H1 (cell line): ENCODE measurements around the gene ZNF316. TPM values are rescaled to one million over a fixed set of nuclear protein-coding genes. Genes with fewer than 3 reads are reported as not detected.

Experiments used
- CTCF ChIA-PET: fragments of 300-600 bp; sonication (Branson Sonifier 250); formaldehyde crosslinking; loops from one replicate; lab custom pipeline; 2021; ENCODE audit not compliant: partially characterized antibody; lab: Charles Lee
- POLR2A ChIA-PET: fragments of 300-600 bp; sonication (Branson Sonifier 250); formaldehyde crosslinking; loops from one replicate; lab custom pipeline; 2021; ENCODE audit warnings: inconsistent platforms; ENCODE audit not compliant: partially characterized antibody; lab: Charles Lee
- DNase-seq, 2 experiments: peaks; one replicate each; pipeline versions ENCODE4 v3.0.0 to v3.0.0-alpha.2; 2010 to 2022; ENCODE audit warnings: low spot score in 2 of 2, low read depth in 1 of 2, mixed read lengths in 1 of 2
- FAIRE-seq: peaks from 2 replicates; lab custom pipeline; 2011; peaks lifted over from hg19 to GRCh38; lab: Jason Lieb, UNC
- H2AFZ ChIP-seq: 2 replicates; pipeline ENCODE4 v1.8.1; 2012; ENCODE audit warnings: low read length, inconsistent platforms
- H2AK5ac ChIP-seq: 2 replicates; pipeline ENCODE4 v1.6.1; 2013; ENCODE audit warnings: low read depth, low read length
- H2BK120ac ChIP-seq: replicated peaks from 2 replicates; pipeline ENCODE3; 2013; ENCODE audit warnings: low read depth, low read length, inconsistent platforms
- H2BK12ac ChIP-seq: 2 replicates; pipeline ENCODE4 v1.6.1; 2013; ENCODE audit warnings: low read depth, low read length
- H2BK15ac ChIP-seq: 2 replicates; pipeline ENCODE4 v1.6.1; 2013; ENCODE audit warnings: low read length
- H2BK20ac ChIP-seq: 2 replicates; pipeline ENCODE4 v1.6.1; 2013; ENCODE audit warnings: low read length
- H2BK5ac ChIP-seq: 2 replicates; pipeline ENCODE4 v1.6.1; 2013; ENCODE audit warnings: low read depth, low read length
- H3K14ac ChIP-seq: 2 replicates; pipeline ENCODE4 v1.6.1; 2013; ENCODE audit warnings: inconsistent platforms; ENCODE audit not compliant: insufficient read length
- H3K18ac ChIP-seq: 2 replicates; pipeline ENCODE4 v1.6.1; 2013; ENCODE audit warnings: low read length; ENCODE audit errors: extremely low read depth
- H3K23ac ChIP-seq: 2 replicates; pipeline ENCODE4 v1.6.1; 2013; ENCODE audit warnings: inconsistent platforms; ENCODE audit not compliant: insufficient read length
- H3K23me2 ChIP-seq: 2 replicates; pipeline ENCODE4 v1.6.1; 2013; ENCODE audit warnings: low read depth, low read length
- H3K27ac ChIP-seq: 2 replicates; pipeline ENCODE4 v1.6.1; 2011; ENCODE audit warnings: low read depth, low read length, inconsistent platforms
- H3K27me3 ChIP-seq, 4 experiments: replicated peaks in 1 of 4; 1 replicate in 1 of 4; 2 replicates in 3 of 4; pipeline versions ENCODE4 v1.6.1 to v1.8.1; 2011 to 2013; ENCODE audit warnings: low read length in 3 of 4, mild to moderate bottlenecking in 3 of 4, inconsistent platforms in 2 of 4, mixed read lengths in 2 of 4, moderate library complexity in 1 of 4; ENCODE audit not compliant: control insufficient read depth in 3 of 4, insufficient read depth in 3 of 4; ENCODE audit errors: extremely low read depth in 1 of 4
- H3K36me3 ChIP-seq, 4 experiments: 2 replicates each; pipeline versions ENCODE4 v1.6.1 to v1.8.1; 2011 to 2013; ENCODE audit warnings: mild to moderate bottlenecking in 4 of 4, low read length in 3 of 4, moderate library complexity in 2 of 4, control low read depth in 1 of 4, inconsistent platforms in 1 of 4; ENCODE audit not compliant: insufficient read depth in 4 of 4, control insufficient read depth in 2 of 4
- H3K4ac ChIP-seq: replicated peaks from 2 replicates; pipeline ENCODE3; 2013; ENCODE audit warnings: low read length, low read depth, mixed read lengths, inconsistent platforms; ENCODE audit not compliant: insufficient read length
- H3K4me1 ChIP-seq, 4 experiments: replicated peaks in 1 of 4; 1 replicate in 1 of 4; 2 replicates in 3 of 4; pipeline versions ENCODE4 v1.6.1 to v1.8.1; 2011 to 2013; ENCODE audit warnings: low read length in 3 of 4, inconsistent platforms in 2 of 4, mixed read lengths in 1 of 4; ENCODE audit not compliant: insufficient read depth in 4 of 4, control insufficient read depth in 3 of 4
- H3K4me2 ChIP-seq, 2 experiments: 2 replicates each; pipeline versions ENCODE4 v1.6.1 to v1.8.1; 2011 to 2013; ENCODE audit warnings: low read depth in 2 of 2, low read length in 2 of 2, control low read depth in 1 of 2, inconsistent platforms in 1 of 2, mild to moderate bottlenecking in 1 of 2; ENCODE audit not compliant: insufficient read depth in 1 of 2
- H3K4me3 ChIP-seq, 4 experiments: fragments of 200-600, 300-600 bp in 1 of 4; sonication (generic), shearing (Covaris generic), sonication (Bioruptor Twin) in 1 of 4; 2 replicates each; pipeline versions ENCODE4 v1.5.1 to v1.8.1; 2011 to 2016; ENCODE audit warnings: low read length in 4 of 4, low read depth in 3 of 4, control low read depth in 2 of 4, inconsistent platforms in 2 of 4, mild to moderate bottlenecking in 2 of 4, mixed read lengths in 1 of 4, moderate library complexity in 1 of 4; ENCODE audit not compliant: insufficient read depth in 2 of 4; ENCODE audit errors: extremely low read depth in 1 of 4
- H3K56ac ChIP-seq: replicated peaks from 2 replicates; pipeline ENCODE3; 2013; ENCODE audit warnings: low read depth, mild to moderate bottlenecking, mixed read lengths, low read length, inconsistent platforms; ENCODE audit not compliant: insufficient read length
- H3K79me1 ChIP-seq: 2 replicates; pipeline ENCODE4 v1.6.1; 2013; ENCODE audit warnings: low read depth, low read length, control low read depth
- H3K79me2 ChIP-seq, 2 experiments: 2 replicates each; pipeline versions ENCODE4 v1.6.1 to v1.8.1; 2012 to 2013; ENCODE audit warnings: low read length in 2 of 2, mild to moderate bottlenecking in 2 of 2, inconsistent platforms in 1 of 2; ENCODE audit not compliant: insufficient read depth in 2 of 2, control insufficient read depth in 1 of 2
- H3K9ac ChIP-seq, 4 experiments: replicated peaks in 1 of 4; 1 replicate in 1 of 4; 2 replicates in 3 of 4; pipeline versions ENCODE4 v1.6.1 to v1.8.1; 2011 to 2013; ENCODE audit warnings: low read depth in 3 of 4, low read length in 3 of 4, control low read depth in 2 of 4, mild to moderate bottlenecking in 2 of 4, moderate library complexity in 2 of 4, inconsistent platforms in 1 of 4; ENCODE audit errors: extremely low read depth in 1 of 4
- H3K9me3 ChIP-seq, 2 experiments: 2 replicates each; pipeline versions ENCODE4 v1.6.1 to v1.8.1; 2012 to 2013; ENCODE audit warnings: mild to moderate bottlenecking in 2 of 2, moderate library complexity in 2 of 2, control low read depth in 1 of 2, inconsistent platforms in 1 of 2, low read depth in 1 of 2, low read length in 1 of 2, mixed read lengths in 1 of 2; ENCODE audit not compliant: insufficient read depth in 2 of 2
- H4K20me1 ChIP-seq, 2 experiments: replicated peaks in 1 of 2; 2 replicates each; pipeline versions ENCODE3 to v1.8.1; 2011 to 2013; ENCODE audit warnings: inconsistent platforms in 2 of 2, low read length in 2 of 2, mild to moderate bottlenecking in 1 of 2; ENCODE audit not compliant: insufficient read depth in 2 of 2, control insufficient read depth in 1 of 2
- H4K5ac ChIP-seq: 2 replicates; pipeline ENCODE4 v1.6.1; 2013; ENCODE audit warnings: low read length, low read depth, mixed read lengths, inconsistent platforms; ENCODE audit not compliant: insufficient read length
- H4K8ac ChIP-seq: 2 replicates; pipeline ENCODE4 v1.8.0; 2013; ENCODE audit warnings: mild to moderate bottlenecking, moderate library complexity, low read length, inconsistent platforms; ENCODE audit not compliant: insufficient read depth; ENCODE audit errors: extremely low read depth
- H4K91ac ChIP-seq: replicated peaks from 2 replicates; pipeline ENCODE3; 2013; ENCODE audit warnings: low read length, mixed read lengths, inconsistent platforms; ENCODE audit not compliant: insufficient read length
- RAD21 ChIP-seq, 2 experiments: IDR thresholded peaks in 1 of 2; conservative IDR thresholded peaks in 1 of 2; 2 replicates each; pipeline ENCODE4 v1.6.1; 2011; ENCODE audit warnings: low read depth in 2 of 2, low read length in 2 of 2, improper control_type of control experiment in 1 of 2, inconsistent platforms in 1 of 2, mild to moderate bottlenecking in 1 of 2, moderate library complexity in 1 of 2
- SIRT6 ChIP-seq: IDR thresholded peaks from one replicate; pipeline ENCODE4 v1.7.1; 2012; ENCODE audit warnings: low read length, inconsistent platforms
- SIX5 ChIP-seq: IDR thresholded peaks from 2 replicates; pipeline ENCODE4 v1.6.1; 2011; ENCODE audit warnings: mild to moderate bottlenecking, low read depth, low read length
- WGBS, 2 experiments: shearing (Covaris generic) in 1 of 2; methylation state at CpG; one replicate each; pipeline versions ENCODE4 v1.1.6 to v1.1.7; 2013 to 2015; ENCODE audit warnings: low lambda C conversion rate in 2 of 2, mixed read lengths in 2 of 2, inconsistent platforms in 1 of 2, low coverage in 1 of 2, missing lambda C conversion rate in 1 of 2; ENCODE audit not compliant: insufficient replicate concordance in 2 of 2, insufficient coverage in 1 of 2, insufficient read length in 1 of 2; ENCODE audit errors: extremely low coverage in 1 of 2, missing lambda C conversion rate in 1 of 2; 5-methylcytosine and 5-hydroxymethylcytosine counted together
- polyA plus RNA-seq, 7 experiments: library from polyadenylated mRNA; depleted of rRNA in 3 of 7; stranded (reverse) in 5 of 7; unstranded in 2 of 7; fragments of >200 nt in 5 of 7; fragments of 200-250 nt in 2 of 7; gene quantifications; 1 replicate in 5 of 7; 2 replicates in 1 of 7; 4 replicates in 1 of 7; pipeline versions ENCODE4 v1.2.1 to v1.2.3, GENCODE V29; 2011 to 2013; ENCODE audit warnings: missing spikeins in 2 of 7, mixed read lengths in 2 of 7
- total RNA-seq: library from RNA; stranded (reverse); fragmentation: NEBNext Ultra II Directional; extraction: Animal tissue kit (Norgen Biotek cat#: 25700); gene quantifications from 2 replicates; pipeline ENCODE4 v1.2.1, GENCODE V29; 2021

Gene ZNF316
- total and polyA plus RNA-seq, 2 of the 8 experiments (the other 6 are each of a cell fraction or from before 2014, with no cell fraction given) = 3.6 to 13.7 TPM

- TF ChIP-seq RAD21 (IDR thresholded peaks at IDR 0.05 in 1 of 2, conservative IDR thresholded peaks at IDR 0.05 in 1 of 2; ENCODE audit: low read depth in 2 of 2, low read length in 2 of 2) (no peak), SIX5 (no peak), SIRT6 (no peak)
- CTCF ChIA-PET = interaction anchor here (0.7 kb wide), 1 partner anchor 22 kb away, joined by 3 read pairs; no protein-coding TSS in a partner anchor
Measured at GRCh38 chr7:6644728-6645127, 7.6 kb downstream of the ZNF316 start.

More at GRCh38 chr7:6644728-6645127, 7.6 kb downstream of the ZNF316 start:
- Histone ChIP-seq H3K23me2 (no peaks in the 10 kb centered on the region), H3K79me1 (peaks cover 3% of the 10 kb centered on the region; the same call in 1 of the 2 replicates), H3K27me3 (no peaks in the 10 kb centered on the region; a peak in 1 of 7 replicates), H4K8ac (no peak overlapping the region), H3K56ac (no peak overlapping the region), H2BK12ac (no peak overlapping the region), H3K4me3 (no peak overlapping the region), H4K91ac (no peak overlapping the region), H3K36me3 (peaks cover 0 to 10% (median 3%) of the 10 kb centered on the region in 4 experiments; a peak in 4 of 8 replicates), H3K9ac (no peak overlapping the region), H3K79me2 (no peaks in the 10 kb centered on the region), H2BK5ac (no peak overlapping the region), H3K9me3 (no peaks in the 10 kb centered on the region), H4K20me1 (peaks cover 0 to 9% of the 10 kb centered on the region in 2 experiments), H2BK15ac (no peak overlapping the region), H3K27ac (no peak overlapping the region), H3K18ac (no peak overlapping the region), H3K23ac (no peak overlapping the region), H3K4me1 (no peaks in the 10 kb centered on the region; a peak in 1 of 7 replicates), H3K4me2 (no peak overlapping the region), H4K5ac (no peak overlapping the region), H2AFZ (no peak overlapping the region), H2BK20ac (no peak overlapping the region), H2AK5ac (no peak overlapping the region), H3K14ac (no peak overlapping the region), H2BK120ac (no peak overlapping the region), H3K4ac (no peak overlapping the region)
- 89% methylated on average over 10 of the region's 10 CpGs; no CpG with 5 or more reads in 1 of the 2 experiments for WGBS, 2 experiments
- DNase-seq (no peak), FAIRE-seq (no peak)
- POLR2A ChIA-PET = interaction anchor here (1.3 kb wide), 1 partner anchor 24 kb away, joined by 3 read pairs; no protein-coding TSS in a partner anchor
